HG03280 (cell line): ENCODE data around the gene DTYMK.

Experiments
- ATAC-seq: cut with Tn5 transposase; IDR thresholded peaks from one replicate; pipeline ENCODE4 v1.9.1; 2021; ENCODE audit warnings: mild to moderate bottlenecking, moderate library complexity; ENCODE audit not compliant: unreplicated experiment

DTYMK gene

DNA sequence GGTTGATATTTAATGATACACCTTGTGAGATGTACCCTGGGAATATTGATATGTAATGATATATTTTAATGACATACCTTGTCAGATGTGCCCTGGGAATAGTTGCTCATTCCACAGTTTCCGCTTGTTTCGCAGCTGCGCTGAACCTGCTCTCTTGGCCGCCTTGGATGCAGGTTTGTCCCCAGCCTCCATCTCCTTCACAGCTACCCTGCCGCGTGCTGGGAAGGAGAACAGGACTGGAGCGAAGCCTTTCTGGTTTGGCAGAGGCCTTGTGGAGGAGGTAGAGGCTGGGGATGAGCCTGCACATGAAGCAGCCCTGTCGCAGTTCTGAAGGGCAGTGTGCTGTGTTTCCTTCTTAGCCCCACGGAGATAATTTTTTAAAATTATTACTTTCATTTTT, 34.5 kb downstream of the DTYMK start:
- ATAC-seq = no peak

DNA sequence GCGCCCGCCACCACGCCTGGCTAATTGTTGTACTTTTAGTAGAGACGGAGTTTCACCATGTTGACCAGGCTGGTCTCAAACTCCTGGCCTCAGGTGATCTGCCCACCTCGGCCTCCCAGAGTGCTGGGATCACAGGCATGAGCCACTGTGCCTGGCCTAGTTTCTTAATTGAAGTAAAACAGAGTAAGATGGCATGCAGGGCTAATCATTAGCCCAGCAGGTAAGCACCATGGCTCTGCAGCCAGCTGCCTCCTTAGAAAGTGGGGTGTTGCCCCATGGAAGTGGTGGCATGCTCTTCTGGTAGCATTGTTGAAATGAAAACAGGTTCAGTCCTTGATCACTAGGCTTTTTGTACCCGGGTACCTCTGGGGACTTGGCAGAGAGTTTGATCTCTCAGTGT, 36.7 kb downstream of the DTYMK start:
- no peak for ATAC-seq

DNA sequence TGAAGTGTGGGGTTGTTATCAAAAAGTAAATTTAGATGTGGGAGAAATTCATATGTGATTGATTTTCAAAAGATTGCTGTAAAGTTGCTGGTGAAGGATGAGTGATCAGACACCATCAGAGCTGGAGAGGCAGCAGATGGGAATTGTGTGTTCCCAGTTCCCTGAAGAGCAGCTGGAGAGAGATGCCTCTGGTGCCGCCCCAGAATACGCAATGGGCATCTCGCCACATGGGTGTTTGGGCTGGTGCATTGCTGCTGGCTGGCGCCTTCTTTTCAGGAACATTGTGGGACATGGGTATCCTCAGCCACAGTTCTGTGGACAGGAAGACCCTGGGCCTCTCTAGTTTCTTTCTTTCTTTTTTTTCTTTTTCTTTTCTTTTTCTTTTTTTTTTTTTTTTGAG, 37.2 kb downstream of the DTYMK start:
- no peak for ATAC-seq

GRCh38 chr2:241648453-241648852, 38.2 kb downstream of the DTYMK start:
- no peak for ATAC-seq

- no peak for ATAC-seq
These were observed 40.5 kb downstream of the DTYMK start for GRCh38 chr2:241645915-241646645.

DNA sequence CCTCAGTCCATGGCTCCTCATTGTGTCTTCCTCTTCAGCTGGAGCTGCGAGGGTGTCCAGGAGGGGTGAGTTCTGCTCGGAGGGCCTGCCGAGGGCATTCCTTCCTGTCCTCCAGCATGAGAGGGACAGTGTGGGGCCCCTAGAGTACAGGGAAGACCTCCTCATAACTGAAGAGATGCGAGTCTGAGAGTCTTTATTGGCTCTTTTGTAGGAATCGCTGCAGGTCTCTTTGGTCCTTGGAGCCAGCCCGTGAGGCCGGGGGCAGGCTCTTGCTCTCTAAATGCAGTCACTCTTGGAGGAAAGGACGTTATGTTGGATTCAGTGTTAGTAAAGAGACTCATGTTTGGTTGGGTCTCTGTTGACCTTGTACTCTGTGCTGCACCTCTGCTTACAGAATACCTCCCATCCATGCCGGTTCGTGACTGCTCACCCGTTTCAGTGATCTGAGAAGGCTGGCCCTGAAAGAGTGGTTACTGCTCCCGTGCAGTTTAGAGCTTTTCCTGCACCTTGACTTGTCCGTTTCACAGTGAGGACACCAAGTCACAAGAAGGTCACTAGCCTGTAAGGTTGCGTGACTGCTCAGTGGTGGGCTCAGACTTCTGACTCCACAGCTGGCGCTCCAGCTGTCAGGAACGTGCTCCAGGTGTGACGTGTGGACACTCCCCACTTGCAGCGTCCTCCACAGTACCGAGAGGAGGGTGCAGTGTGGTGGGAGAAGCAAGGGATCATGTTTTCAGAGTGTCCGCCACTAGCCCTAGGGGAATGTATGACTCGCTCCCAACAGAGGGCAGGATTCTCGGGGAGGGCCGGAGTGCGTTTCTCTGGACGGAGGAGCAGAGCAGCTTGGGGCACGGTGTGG, 41.3 kb downstream of the DTYMK start:
- ATAC-seq = no peak

GRCh38 chr2:241641631-241642030, 45.0 kb downstream of the DTYMK start:
- ATAC-seq = no peak

DNA sequence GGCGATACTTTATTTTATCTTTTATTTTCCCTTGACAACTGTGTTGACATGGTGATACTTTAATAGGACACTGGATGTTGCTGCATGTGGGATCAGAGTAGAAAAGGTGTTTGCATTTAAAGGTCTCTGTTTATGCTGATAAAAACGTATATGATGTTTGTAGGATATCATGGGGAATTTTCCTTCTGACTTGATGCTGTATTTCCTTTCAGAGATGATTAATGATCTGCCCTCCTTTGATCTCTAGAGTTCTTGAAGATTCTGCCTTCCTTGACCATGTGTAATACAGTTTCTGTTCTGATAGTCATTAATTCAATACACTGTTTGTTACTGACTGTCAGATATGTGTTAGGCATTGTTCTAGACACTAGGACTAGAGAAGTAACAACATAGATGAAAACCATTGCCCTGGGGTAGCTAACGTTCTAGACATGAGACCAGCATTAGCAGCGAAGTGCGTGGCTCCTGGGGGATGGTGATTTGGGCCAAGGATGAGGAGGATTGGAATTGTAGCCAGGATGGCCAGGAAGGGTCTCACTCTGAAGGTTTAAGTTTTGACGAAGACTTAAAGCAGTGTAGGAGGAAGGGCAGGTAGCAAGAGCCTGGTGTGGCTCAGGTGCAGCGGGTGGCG, 46.3 kb downstream of the DTYMK start:
- no peak for ATAC-seq

DNA sequence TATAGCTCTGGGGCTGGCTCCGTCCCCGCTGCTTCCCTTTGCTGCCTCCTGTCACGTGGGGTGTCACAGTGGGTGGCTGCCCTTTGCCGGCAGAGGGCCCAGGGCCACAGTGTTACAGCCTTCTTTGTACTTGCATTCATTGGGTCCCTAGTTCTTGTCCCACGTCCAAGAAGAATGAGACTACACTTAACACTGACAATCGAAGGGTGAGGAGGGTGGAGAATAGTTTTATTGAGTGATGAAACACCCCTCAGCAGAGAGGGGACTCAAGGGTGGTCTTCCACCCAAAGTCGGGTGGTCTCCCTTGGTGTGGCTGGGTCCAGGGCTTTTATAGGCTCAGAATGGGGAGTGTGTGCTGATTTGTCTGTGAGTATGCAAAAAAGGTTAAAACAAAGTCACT, 47.2 kb downstream of the DTYMK start:
- no peak for ATAC-seq

- ATAC-seq = no peak
These were observed 47.7 kb downstream of the DTYMK start for GRCh38 chr2:241638940-241639339.

GRCh38 chr2:241637795-241638660, 48.6 kb downstream of the DTYMK start:
- peak; percentile 26 for ATAC-seq

DNA sequence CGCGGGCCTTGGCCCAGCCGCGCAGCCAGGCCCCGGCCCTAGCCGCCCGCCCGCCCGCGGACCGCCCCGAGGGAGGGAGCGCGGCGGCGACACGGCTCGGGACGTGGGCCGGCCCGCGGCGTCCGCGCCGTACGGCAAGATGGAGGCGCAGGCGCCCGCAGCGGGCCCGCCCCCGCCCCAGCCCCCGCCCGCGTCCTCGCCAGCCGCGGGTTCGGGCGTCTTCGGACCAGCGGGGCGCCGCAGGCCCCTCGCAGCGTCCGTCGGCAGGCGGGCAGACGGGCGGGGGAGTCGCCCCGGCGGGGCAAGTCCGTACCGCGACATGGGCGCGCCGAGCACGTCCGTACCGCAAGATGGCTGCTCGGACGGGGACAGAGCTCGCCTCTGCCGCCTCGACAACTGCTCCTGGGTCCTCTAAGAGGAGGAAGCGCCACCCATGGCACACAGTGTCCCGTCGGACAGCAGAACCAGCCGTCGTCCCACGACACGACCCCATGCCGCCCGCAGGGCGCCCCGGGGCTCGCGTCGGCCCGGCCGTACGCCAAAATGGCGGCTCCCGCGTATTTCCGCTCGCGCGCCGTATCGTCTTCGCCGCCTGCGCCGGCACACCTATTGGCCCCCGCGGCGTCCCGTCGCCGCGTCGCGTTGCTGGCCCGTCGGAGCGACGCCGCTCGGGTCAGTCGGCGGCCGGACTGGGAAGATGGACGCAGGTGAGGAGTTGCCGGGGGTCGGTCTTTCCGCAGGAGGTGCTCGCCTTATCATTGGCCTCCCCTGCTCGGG, 49.4 kb downstream of the DTYMK start, which contains the start of the genes ATG4B and THAP4:
Gene ATG4B (plus strand): TSS at position 676 of the 777 bp plus-strand sequence. CDS start 22 bp downstream, at position 698.
Gene THAP4 (minus strand): TSS at position 141 of the 777 bp plus-strand sequence. CDS start 141 bp downstream, outside the sequence.
- peak; percentile 64 for ATAC-seq

DNA sequence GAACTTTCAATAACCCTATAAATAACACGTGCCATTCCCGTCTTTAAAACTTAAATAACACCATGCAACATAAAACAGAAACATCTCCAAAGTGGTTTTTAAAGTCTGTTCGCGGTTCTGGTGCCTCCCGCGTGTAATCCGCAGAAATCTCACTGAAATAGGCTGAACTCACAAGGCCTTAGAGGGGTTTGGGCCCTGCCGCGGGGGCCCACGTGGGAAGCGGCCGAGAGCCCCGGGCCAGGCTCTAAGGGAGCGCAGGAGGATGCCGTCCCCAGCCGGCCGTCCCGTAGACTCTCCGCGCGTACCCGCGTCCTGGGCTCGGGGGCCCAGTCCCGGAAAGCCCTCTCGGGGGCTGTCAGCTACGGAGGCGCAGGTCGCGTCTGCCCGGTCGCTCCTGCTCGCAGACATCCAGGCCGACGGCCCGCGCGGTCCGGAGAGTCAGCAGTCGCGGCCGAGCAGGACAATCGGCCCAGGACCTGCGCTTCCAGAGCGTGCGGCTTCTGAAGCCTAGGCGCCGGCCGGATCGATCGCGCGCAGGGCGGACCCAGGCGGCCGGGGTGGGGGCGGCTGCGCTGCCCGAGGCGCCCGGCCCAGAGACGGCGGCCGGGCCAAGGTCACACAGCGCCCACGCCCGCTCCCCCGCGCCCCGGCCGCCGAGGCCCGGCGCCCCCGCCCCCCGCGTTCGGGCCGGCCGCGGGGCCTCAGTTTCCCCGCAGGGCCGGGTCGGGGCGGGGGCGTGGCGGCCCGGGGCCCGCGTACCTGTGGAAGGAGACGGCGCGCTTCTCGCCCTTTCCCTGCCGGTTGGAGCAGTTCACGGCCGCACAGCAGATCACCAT, 50.2 kb downstream of the DTYMK start:
- peak; percentile 30 for ATAC-seq

DNA sequence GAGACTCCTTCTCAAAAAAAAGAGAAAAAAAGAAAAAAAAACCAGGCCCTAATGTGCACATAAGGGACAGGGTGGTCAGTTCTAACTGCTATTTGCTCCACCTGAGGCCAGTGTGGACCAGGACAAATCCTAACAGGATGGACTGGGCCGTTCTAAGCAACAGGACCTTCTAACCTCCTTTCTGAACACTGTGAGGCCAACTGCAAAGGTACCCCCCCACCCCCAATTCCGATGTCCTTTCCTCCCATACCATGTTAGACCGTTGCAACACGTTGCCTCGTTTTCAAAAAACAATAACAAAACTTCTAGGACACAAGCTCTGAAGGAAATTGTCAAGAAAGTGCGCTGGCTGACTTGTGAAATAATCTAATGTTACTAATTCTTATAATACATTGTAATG, 50.9 kb downstream of the DTYMK start:
- no peak for ATAC-seq

- no peak for ATAC-seq
These were observed 53.1 kb downstream of the DTYMK start for GRCh38 chr2:241633561-241633960.

DNA sequence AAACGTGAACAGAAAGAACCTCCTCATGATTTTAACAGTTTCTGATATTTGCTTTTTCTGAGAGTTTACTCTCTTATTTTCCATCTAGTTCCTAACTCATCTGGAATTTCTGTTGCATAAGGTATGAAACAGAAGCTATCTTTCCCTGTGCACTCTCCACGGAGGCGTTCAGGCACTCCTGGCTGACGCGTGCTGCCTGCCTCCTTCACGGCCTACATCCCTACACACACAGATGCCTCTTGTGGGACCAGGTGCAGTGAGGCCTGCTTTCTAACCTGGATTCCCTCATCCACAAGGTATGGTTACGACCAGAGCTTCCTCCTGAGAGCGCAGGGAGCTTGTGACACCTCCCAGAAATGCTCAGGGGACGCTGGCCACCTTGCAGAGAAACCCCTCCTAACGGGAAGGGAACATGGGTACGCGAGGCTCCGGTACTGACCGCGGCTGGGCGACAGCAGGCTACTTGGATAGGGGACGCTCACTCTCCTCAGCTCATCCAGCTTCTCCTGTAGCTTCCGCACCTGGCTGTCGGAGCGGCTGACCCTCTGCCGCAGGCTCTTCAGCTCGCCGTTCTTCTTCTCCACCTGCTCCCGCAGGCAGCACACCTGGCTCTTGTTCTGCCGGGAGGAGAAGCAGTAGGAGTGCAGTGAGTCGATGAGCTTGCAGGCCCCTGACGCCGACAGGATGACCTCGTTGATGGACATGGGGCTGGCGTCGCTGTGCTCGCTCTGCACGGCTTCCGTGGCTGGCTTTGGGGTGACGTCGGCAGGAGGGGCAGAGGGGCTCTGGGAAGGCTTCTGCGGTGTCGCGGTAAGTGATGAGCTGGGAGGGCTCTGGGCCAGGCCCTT, 53.9 kb downstream of the DTYMK start:
- no peak for ATAC-seq

GRCh38 chr2:241629762-241630435, 56.7 kb downstream of the DTYMK start:
- no peak for ATAC-seq
